HEK293T (cell line): ENCODE data around the gene HOXD3.

Experiments used
- ELF4 ChIP-seq: fragments of 450-650 bp; IDR thresholded peaks from 2 replicates; pipeline ENCODE4 v1.6.1; 2017; ENCODE audit warnings: antibody characterized with exemption
- FOXA1 ChIP-seq: fragments of 450-650 bp; IDR thresholded peaks from 2 replicates; pipeline ENCODE4 v1.6.1; 2016; ENCODE audit warnings: mild to moderate bottlenecking
- FOXK2 ChIP-seq: fragments of 450-650 bp; IDR thresholded peaks from 2 replicates; pipeline ENCODE4 v1.6.1; 2016; ENCODE audit warnings: mild to moderate bottlenecking
- FOXM1 ChIP-seq: fragments of 450-650 bp; IDR thresholded peaks from 2 replicates; pipeline ENCODE4 v1.6.1; 2017; ENCODE audit warnings: mild to moderate bottlenecking, borderline replicate concordance
- HDGF ChIP-seq: fragments of 450-650 bp; IDR thresholded peaks from 2 replicates; pipeline ENCODE4 v1.6.1; 2017; ENCODE audit warnings: antibody characterized with exemption, borderline replicate concordance
- LEF1 ChIP-seq: fragments of 450-650 bp; IDR thresholded peaks from 2 replicates; pipeline ENCODE4 v1.6.1; 2017; ENCODE audit warnings: mild to moderate bottlenecking, borderline replicate concordance
- NFRKB ChIP-seq: fragments of 450-650 bp; IDR thresholded peaks from 2 replicates; pipeline ENCODE4 v1.6.1; 2016; ENCODE audit warnings: mild to moderate bottlenecking, moderate library complexity
- SP1 ChIP-seq: fragments of 450-650 bp; IDR thresholded peaks from 2 replicates; pipeline ENCODE4 v1.6.1; 2017
- SUZ12 ChIP-seq: fragments of 450-650 bp; IDR thresholded peaks from 2 replicates; pipeline ENCODE4 v1.6.1; 2016; ENCODE audit warnings: mild to moderate bottlenecking
- TARDBP ChIP-seq: fragments of 450-650 bp; IDR thresholded peaks from 2 replicates; pipeline ENCODE4 v1.6.1; 2016

DNA sequence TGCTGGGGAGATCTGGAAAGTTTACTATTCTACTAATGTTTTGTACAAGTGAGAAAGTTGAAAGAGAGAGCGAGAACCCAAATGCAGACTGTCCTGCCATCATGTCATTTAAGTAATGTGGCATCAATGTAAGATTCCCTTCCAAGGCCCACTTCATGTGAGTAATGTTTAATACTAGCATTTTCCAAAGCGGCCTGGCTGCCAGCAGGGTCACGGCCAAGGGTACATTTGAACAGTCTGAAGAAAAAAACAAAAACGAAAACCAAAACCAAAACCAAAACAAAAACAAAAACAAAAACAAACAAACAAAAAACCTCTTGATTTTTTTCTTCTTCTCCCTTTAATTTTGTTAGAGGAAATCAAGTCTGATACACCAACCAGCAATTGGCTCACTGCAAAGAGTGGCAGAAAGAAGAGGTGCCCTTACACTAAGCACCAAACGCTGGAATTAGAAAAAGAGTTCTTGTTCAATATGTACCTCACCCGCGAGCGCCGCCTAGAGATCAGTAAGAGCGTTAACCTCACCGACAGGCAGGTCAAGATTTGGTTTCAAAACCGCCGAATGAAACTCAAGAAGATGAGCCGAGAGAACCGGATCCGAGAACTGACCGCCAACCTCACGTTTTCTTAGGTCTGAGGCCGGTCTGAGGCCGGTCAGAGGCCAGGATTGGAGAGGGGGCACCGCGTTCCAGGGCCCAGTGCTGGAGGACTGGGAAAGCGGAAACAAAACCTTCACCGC lies 38.3 kb upstream of the HOXD3 start:
- TF ChIP-seq TARDBP (no peak), NFRKB (no peak), SUZ12 (no peak), FOXK2 (no peak), FOXA1 (no peak), SP1 (no peak), LEF1 (no peak), FOXM1 (no peak), ELF4 (no peak), HDGF (no peak)
